GM12892 (cell line): ENCODE results near the gene SOX9.

Experiments
- POLR2A ChIP-seq: IDR thresholded peaks from 2 replicates; pipeline ENCODE4 v1.6.1; 2011; ENCODE audit warnings: low read depth, low read length, control low read depth
- POLR2AphosphoS5 ChIP-seq: IDR thresholded peaks from 2 replicates; pipeline ENCODE4 v1.6.1; 2011; ENCODE audit warnings: low read depth, low read length, control low read depth
- TAF1 ChIP-seq: IDR thresholded peaks from 2 replicates; pipeline ENCODE4 v1.6.1; 2011; ENCODE audit warnings: low read depth, mild to moderate bottlenecking, control low read depth, low read length, borderline replicate concordance

- no peak for TF ChIP-seq POLR2A
- no peak for TF ChIP-seq POLR2AphosphoS5
- TF ChIP-seq TAF1, result no peak
Measured at GRCh38 chr17:72169823-72170222, 49.0 kb downstream of the SOX9 start.
